GM23338 (cell line): ENCODE results near the gene NLRP9. TPM values are rescaled to one million over a fixed set of nuclear protein-coding genes. Genes with fewer than 3 reads are reported as not detected.

Experiments
- ATAC-seq: fragments of 200-7000 bp; cut with Tn5 transposase; 3 replicates; pipeline ENCODE4 v1.9.1; 2020
- DNase-seq: peaks from one replicate; pipeline ENCODE4 v3.0.0-alpha.2; 2015; ENCODE audit warnings: low spot score
- H2AFZ ChIP-seq: fragments of 200-600 bp; sonication (generic); 2 replicates; pipeline ENCODE4 v1.8.0; 2016; ENCODE audit warnings: antibody characterized with exemption, mild to moderate bottlenecking, moderate library complexity
- H3F3A ChIP-seq: fragments of 200-600 bp; sonication (generic); replicated peaks from 2 replicates; pipeline ENCODE4 v1.8.0; 2017; ENCODE audit warnings: antibody characterized with exemption, mixed run types, low read depth
- H3K27ac ChIP-seq: fragments of 200-600 bp; sonication (generic); 2 replicates; pipeline ENCODE4 v1.6.1; 2016; ENCODE audit warnings: low read depth
- H3K27me3 ChIP-seq: fragments of 200-600 bp; sonication (generic); 2 replicates; pipeline ENCODE4 v1.8.0; 2016; ENCODE audit warnings: mild to moderate bottlenecking, mixed run types, moderate library complexity; ENCODE audit not compliant: insufficient read depth
- H3K36me3 ChIP-seq: fragments of 200-600 bp; sonication (generic); 2 replicates; pipeline ENCODE4 v1.8.0; 2016; ENCODE audit warnings: mild to moderate bottlenecking; ENCODE audit not compliant: insufficient read depth
- H3K4me1 ChIP-seq: fragments of 200-600 bp; sonication (generic); 2 replicates; pipeline ENCODE4 v1.8.0; 2016; ENCODE audit warnings: mild to moderate bottlenecking, moderate library complexity; ENCODE audit not compliant: insufficient read depth
- H3K4me2 ChIP-seq: fragments of 200-600 bp; sonication (generic); 2 replicates; pipeline ENCODE4 v1.7.1; 2017; ENCODE audit warnings: mixed run types
- H3K4me3 ChIP-seq: fragments of 200-600 bp; sonication (generic); 2 replicates; pipeline ENCODE4 v1.6.1; 2016; ENCODE audit warnings: mixed run types
- H3K79me2 ChIP-seq: fragments of 200-600 bp; sonication (generic); replicated peaks from 2 replicates; pipeline ENCODE4 v1.8.0; 2017; ENCODE audit warnings: mild to moderate bottlenecking; ENCODE audit not compliant: insufficient read depth
- H3K9me2 ChIP-seq: fragments of 200-600 bp; sonication (generic); 2 replicates; pipeline ENCODE4 v1.8.0; 2017; ENCODE audit not compliant: insufficient read depth
- H4K20me1 ChIP-seq: fragments of 200-600 bp; sonication (generic); replicated peaks from 2 replicates; pipeline ENCODE4 v1.8.0; 2017; ENCODE audit warnings: mild to moderate bottlenecking; ENCODE audit not compliant: insufficient read depth
- H3K27ac Mint-ChIP-seq: 2 replicates; pipeline ENCODE4 v1.8.0; 2020; ENCODE audit warnings: inconsistent platforms, mild to moderate bottlenecking, moderate library complexity, mixed read lengths
- H3K27me3 Mint-ChIP-seq: 3 replicates; pipeline ENCODE4 v1.8.0; 2022; ENCODE audit warnings: low read depth, mild to moderate bottlenecking, moderate library complexity, mixed read lengths, inconsistent platforms; ENCODE audit not compliant: insufficient read depth, poor library complexity
- H3K36me3 Mint-ChIP-seq: 3 replicates; pipeline ENCODE4 v1.8.0; 2021; ENCODE audit warnings: low read depth, mild to moderate bottlenecking, inconsistent platforms, moderate library complexity, mixed read lengths
- H3K4me1 Mint-ChIP-seq: 3 replicates; pipeline ENCODE4 v1.8.0; 2020; ENCODE audit warnings: mild to moderate bottlenecking, inconsistent platforms, mixed read lengths
- H3K4me3 Mint-ChIP-seq: 3 replicates; pipeline ENCODE4 v1.8.0; 2021; ENCODE audit warnings: moderate library complexity, mild to moderate bottlenecking, inconsistent platforms, mixed read lengths
- H3K9me3 Mint-ChIP-seq: 3 replicates; pipeline ENCODE4 v1.8.0; 2020; ENCODE audit warnings: moderate library complexity, mild to moderate bottlenecking, inconsistent platforms, mixed read lengths
- CREB1 ChIP-seq: fragments of 250-450 bp; sonication (Bioruptor Pico); IDR thresholded peaks from 2 replicates; pipeline ENCODE4 v1.5.0; 2020; ENCODE audit warnings: low read depth, mild to moderate bottlenecking, moderate library complexity
- EZH2 ChIP-seq: fragments of 200-600 bp; sonication (generic); IDR thresholded peaks from one replicate; pipeline ENCODE4 v1.8.0; 2017; ENCODE audit warnings: antibody characterized with exemption, mild to moderate bottlenecking, low read depth; ENCODE audit not compliant: unreplicated experiment
- EZH2phosphoT487 ChIP-seq: fragments of 200-600 bp; sonication (generic); IDR thresholded peaks from one replicate; pipeline ENCODE4 v1.8.1; 2018; ENCODE audit warnings: antibody characterized with exemption; ENCODE audit not compliant: unreplicated experiment
- JUNB ChIP-seq: IDR thresholded peaks from one replicate; pipeline ENCODE4 v1.6.1; 2016; ENCODE audit warnings: antibody characterized with exemption; ENCODE audit not compliant: unreplicated experiment
- NANOG ChIP-seq: IDR thresholded peaks from 2 replicates; pipeline ENCODE4 v1.6.1; 2016; ENCODE audit warnings: antibody characterized with exemption, borderline replicate concordance
- POLR2AphosphoS5 ChIP-seq: IDR thresholded peaks from 2 replicates; pipeline ENCODE4 v1.6.1; 2016; ENCODE audit warnings: antibody characterized with exemption, low read depth
- STAT1 ChIP-seq: IDR thresholded peaks from one replicate; pipeline ENCODE4 v1.6.1; 2016; ENCODE audit warnings: antibody characterized with exemption; ENCODE audit not compliant: unreplicated experiment
- ZNF114 ChIP-seq: fragments of 250-450 bp; sonication (Bioruptor Pico); IDR thresholded peaks from 2 replicates; pipeline ENCODE4 v1.5.0; 2020; ENCODE audit warnings: mild to moderate bottlenecking, moderate library complexity
- ZNF331 ChIP-seq: fragments of 250-450 bp; sonication (Bioruptor Pico); IDR thresholded peaks from 2 replicates; pipeline ENCODE4 v1.5.0; 2020; ENCODE audit warnings: low read depth, mild to moderate bottlenecking, moderate library complexity
- ZNF462 ChIP-seq: fragments of 250-450 bp; sonication (Bioruptor Pico); IDR thresholded peaks from 2 replicates; pipeline ENCODE4 v1.5.0; 2020; ENCODE audit warnings: mild to moderate bottlenecking, moderate library complexity
- polyA plus RNA-seq: library from polyadenylated mRNA; unstranded; fragments of >200 nt; fragmentation: Nextera tagmentation; extraction: Ambion mirVana; gene quantifications from 2 replicates; pipeline ENCODE4 v1.2.1, GENCODE V29; 2016
- total RNA-seq: library from RNA; depleted of rRNA; stranded (reverse); fragments of >200 nt; shearing (Covaris generic); gene quantifications from 2 replicates; pipeline ENCODE4 v1.2.3, GENCODE V29; 2014
- TF ChIP-seq, protein P1 (sequence below): IDR thresholded peaks from one replicate; pipeline ENCODE4 v1.6.1; 2018; ENCODE audit warnings: antibody characterized with exemption; ENCODE audit not compliant: unreplicated experiment
- TF ChIP-seq, protein P2 (sequence below): IDR thresholded peaks from 2 replicates; pipeline ENCODE4 v1.6.1; 2016; ENCODE audit warnings: antibody characterized with exemption
- TF ChIP-seq, protein P3 (sequence below), 2 experiments: fragments of 200-600 bp in 1 of 2; sonication (generic) in 1 of 2; conservative IDR thresholded peaks; 2 replicates each; pipeline versions ENCODE4 v1.5.1 to v1.6.1; 2016 to 2017; ENCODE audit warnings: antibody characterized with exemption in 2 of 2, low read depth in 2 of 2, mild to moderate bottlenecking in 2 of 2, moderate library complexity in 1 of 2

NLRP9 gene
- total and polyA plus RNA-seq, 2 experiments from 2014 or later = not detected

DNA sequence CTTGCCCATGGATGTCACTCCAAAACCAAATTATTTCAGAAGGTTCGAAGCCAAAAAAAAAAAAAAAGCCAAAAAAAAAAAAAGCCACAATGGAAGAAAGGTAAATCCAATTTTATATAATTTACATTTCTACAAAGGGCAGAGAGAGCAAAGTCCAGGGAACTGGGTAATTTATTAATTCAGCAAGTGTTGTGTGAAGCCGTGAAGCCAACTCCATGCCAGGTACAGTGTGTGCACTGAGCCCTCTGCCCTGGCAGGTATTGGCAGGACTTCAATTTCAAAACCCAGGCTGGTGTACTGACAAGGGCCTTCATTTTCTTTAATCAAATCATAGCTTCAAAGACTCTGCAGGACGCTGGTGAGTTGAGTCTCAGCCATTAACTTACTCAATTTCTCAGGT lies 15.2 kb upstream of the NLRP9 start:
- Histone ChIP-seq H3K4me3 (no peak overlapping the region), H3K4me1 (no peaks in the 10 kb centered on the region), H3K9me2 (no peaks in the 10 kb centered on the region), H4K20me1 (no peaks in the 10 kb centered on the region), H3K36me3 (peaks cover 8% of the 10 kb centered on the region; the same call in 1 of the 2 replicates), H3F3A (no peaks in the 10 kb centered on the region), H2AFZ (no peak overlapping the region), H3K79me2 (no peaks in the 10 kb centered on the region), H3K27me3 (no peaks in the 10 kb centered on the region), H3K27ac (no peak overlapping the region), H3K4me2 (no peak overlapping the region)
- no peak for ATAC-seq
- no peak overlapping the region for H3K4me3 Mint-ChIP-seq
- H3K27ac Mint-ChIP-seq = no peak overlapping the region
- no peaks in the 10 kb centered on the region for H3K4me1 Mint-ChIP-seq
- TF ChIP-seq, protein P1, sequence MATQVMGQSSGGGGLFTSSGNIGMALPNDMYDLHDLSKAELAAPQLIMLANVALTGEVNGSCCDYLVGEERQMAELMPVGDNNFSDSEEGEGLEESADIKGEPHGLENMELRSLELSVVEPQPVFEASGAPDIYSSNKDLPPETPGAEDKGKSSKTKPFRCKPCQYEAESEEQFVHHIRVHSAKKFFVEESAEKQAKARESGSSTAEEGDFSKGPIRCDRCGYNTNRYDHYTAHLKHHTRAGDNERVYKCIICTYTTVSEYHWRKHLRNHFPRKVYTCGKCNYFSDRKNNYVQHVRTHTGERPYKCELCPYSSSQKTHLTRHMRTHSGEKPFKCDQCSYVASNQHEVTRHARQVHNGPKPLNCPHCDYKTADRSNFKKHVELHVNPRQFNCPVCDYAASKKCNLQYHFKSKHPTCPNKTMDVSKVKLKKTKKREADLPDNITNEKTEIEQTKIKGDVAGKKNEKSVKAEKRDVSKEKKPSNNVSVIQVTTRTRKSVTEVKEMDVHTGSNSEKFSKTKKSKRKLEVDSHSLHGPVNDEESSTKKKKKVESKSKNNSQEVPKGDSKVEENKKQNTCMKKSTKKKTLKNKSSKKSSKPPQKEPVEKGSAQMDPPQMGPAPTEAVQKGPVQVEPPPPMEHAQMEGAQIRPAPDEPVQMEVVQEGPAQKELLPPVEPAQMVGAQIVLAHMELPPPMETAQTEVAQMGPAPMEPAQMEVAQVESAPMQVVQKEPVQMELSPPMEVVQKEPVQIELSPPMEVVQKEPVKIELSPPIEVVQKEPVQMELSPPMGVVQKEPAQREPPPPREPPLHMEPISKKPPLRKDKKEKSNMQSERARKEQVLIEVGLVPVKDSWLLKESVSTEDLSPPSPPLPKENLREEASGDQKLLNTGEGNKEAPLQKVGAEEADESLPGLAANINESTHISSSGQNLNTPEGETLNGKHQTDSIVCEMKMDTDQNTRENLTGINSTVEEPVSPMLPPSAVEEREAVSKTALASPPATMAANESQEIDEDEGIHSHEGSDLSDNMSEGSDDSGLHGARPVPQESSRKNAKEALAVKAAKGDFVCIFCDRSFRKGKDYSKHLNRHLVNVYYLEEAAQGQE = no peak
- TF ChIP-seq EZH2phosphoT487 (no peak), POLR2AphosphoS5 (no peak), STAT1 (no peak), EZH2 (no peak), CREB1 (CRISPR knock-in tag) (no peak), JUNB (no peak), ZNF462 (no peak), ZNF331 (CRISPR knock-in tag) (no peak), NANOG (no peak), ZNF114 (CRISPR knock-in tag) (no peak)
- TF ChIP-seq, protein P2, sequence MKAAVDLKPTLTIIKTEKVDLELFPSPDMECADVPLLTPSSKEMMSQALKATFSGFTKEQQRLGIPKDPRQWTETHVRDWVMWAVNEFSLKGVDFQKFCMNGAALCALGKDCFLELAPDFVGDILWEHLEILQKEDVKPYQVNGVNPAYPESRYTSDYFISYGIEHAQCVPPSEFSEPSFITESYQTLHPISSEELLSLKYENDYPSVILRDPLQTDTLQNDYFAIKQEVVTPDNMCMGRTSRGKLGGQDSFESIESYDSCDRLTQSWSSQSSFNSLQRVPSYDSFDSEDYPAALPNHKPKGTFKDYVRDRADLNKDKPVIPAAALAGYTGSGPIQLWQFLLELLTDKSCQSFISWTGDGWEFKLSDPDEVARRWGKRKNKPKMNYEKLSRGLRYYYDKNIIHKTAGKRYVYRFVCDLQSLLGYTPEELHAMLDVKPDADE = no peak
- TF ChIP-seq, protein P3, sequence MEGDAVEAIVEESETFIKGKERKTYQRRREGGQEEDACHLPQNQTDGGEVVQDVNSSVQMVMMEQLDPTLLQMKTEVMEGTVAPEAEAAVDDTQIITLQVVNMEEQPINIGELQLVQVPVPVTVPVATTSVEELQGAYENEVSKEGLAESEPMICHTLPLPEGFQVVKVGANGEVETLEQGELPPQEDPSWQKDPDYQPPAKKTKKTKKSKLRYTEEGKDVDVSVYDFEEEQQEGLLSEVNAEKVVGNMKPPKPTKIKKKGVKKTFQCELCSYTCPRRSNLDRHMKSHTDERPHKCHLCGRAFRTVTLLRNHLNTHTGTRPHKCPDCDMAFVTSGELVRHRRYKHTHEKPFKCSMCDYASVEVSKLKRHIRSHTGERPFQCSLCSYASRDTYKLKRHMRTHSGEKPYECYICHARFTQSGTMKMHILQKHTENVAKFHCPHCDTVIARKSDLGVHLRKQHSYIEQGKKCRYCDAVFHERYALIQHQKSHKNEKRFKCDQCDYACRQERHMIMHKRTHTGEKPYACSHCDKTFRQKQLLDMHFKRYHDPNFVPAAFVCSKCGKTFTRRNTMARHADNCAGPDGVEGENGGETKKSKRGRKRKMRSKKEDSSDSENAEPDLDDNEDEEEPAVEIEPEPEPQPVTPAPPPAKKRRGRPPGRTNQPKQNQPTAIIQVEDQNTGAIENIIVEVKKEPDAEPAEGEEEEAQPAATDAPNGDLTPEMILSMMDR (conservative IDR thresholded peaks at IDR 0.05; ENCODE audit: low read depth in 2 of 2) = no peak
- no peaks in the 10 kb centered on the region for H3K27me3 Mint-ChIP-seq
- peaks cover 94% of the 10 kb centered on the region for H3K9me3 Mint-ChIP-seq
- no peak for DNase-seq
- H3K36me3 Mint-ChIP-seq = peaks cover 35% of the 10 kb centered on the region
